GM10266 (cell line): ENCODE measurements around the gene RIPOR3.
"Not testable (repeated sequence)": the region's sequence is repeated elsewhere in the genome, so short reads cannot be mapped to it uniquely, and the experiment has no call there.

Experiments used
- DNase-seq: peaks from one replicate; pipeline ENCODE4 v3.0.0; 2012; ENCODE audit errors: extremely low spot score
- TF ChIP-seq, protein P1 (sequence below): IDR thresholded peaks from 2 replicates; pipeline ENCODE4 v1.5.1; 2012; ENCODE audit warnings: mild to moderate bottlenecking, low read depth; ENCODE audit not compliant: control insufficient read depth, insufficient read depth; ENCODE audit errors: missing control alignments

The RIPOR3 gene

DNA sequence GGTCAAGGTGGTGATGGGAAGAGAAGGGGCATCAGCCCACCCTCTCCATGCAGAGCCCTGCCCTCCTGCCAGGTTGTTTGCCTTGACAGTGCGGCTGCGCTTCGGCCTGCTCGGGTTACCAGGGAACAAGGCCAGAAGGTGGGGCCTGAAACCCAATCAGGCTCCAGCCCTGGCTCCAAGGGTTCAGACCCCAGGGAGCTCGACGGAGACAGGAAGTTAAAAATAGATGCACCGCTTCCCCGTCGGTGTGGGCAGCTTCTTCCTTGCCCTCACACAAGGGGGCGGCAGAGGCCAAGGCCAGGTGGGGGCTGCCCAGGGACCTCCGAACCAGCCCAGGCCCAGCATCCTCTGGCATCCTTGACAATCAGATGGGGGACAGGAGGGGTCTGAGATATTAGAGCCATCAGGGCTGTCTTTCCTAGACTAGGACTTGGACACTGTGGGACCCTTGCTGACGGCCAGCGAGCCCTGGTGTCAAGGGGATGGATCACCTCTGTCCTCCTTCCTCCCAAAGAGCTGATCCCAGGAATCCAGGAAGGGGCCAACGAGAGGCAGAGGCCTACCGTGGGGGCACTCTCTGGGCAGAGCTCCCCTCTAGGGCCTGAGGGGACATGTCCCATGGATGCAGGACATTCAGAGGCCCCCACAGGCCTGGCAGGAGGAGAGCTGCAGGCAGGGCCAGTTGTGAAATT is 65.2 kb downstream of the RIPOR3 start:
- TF ChIP-seq, protein P1, sequence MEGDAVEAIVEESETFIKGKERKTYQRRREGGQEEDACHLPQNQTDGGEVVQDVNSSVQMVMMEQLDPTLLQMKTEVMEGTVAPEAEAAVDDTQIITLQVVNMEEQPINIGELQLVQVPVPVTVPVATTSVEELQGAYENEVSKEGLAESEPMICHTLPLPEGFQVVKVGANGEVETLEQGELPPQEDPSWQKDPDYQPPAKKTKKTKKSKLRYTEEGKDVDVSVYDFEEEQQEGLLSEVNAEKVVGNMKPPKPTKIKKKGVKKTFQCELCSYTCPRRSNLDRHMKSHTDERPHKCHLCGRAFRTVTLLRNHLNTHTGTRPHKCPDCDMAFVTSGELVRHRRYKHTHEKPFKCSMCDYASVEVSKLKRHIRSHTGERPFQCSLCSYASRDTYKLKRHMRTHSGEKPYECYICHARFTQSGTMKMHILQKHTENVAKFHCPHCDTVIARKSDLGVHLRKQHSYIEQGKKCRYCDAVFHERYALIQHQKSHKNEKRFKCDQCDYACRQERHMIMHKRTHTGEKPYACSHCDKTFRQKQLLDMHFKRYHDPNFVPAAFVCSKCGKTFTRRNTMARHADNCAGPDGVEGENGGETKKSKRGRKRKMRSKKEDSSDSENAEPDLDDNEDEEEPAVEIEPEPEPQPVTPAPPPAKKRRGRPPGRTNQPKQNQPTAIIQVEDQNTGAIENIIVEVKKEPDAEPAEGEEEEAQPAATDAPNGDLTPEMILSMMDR: peak; percentile 48
- no peak for DNase-seq

DNA sequence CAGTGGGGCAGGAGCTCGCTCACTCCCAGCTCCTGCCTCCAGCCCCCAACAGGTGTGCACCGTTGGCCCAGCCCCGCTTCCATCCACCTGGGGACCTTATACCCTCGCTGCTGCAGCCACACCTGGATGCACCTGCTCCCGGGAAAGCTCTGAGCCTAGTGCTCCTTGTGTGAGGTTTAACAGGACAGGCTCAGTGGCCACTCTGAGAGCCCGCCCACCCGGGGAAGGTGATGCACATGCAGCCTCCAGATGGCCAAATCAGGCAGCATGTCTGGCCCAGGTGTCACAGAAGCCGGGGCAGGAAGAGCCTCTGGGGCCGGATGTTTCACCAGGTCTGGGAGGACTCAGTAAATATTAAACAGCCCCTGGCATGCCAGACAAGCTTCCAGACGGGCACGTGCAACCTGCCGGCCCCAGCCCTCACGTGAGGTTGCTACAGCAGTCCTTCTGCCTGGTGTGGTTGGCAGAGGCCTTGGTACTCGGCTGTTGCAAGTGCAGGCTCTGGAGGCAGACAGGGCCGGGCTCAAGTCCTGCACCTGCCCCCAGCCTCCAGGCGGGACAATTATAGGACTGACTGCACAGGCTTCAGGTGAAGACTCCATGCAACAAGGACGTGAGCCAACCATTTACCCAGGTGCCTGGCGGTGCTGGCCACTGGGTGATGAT is 66.9 kb downstream of the RIPOR3 start:
- no peak for DNase-seq
- TF ChIP-seq, protein P1: no peak

DNA sequence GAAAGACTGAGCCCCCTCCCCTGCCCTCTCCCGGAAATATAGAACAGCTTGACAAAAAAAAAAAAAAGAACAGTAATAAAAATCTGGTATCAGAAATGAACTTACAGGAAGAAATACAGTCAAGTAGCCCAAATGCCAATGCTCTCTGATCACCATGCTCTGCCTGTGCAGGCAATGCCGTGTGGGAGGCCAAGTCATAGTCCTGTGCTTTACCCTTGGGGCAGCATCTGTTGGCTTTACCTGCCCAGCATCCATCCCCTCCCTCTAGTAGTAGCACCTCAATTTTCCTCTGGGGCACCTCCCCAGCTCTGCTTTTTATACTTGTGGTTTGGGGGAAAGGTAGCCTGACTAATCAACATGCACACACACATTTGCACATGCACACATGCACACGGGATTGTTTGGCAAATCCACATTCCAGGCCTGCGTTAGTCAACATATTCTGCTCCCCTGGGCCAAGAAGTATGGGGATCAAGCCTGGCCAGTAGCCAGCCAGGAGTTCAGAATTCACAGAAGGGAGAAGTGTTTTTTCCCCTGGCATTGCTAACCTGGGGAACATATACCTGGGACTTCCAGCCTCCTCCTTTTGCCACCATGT is 70.2 kb downstream of the RIPOR3 start:
- TF ChIP-seq, protein P1: no peak
- DNase-seq: no peak

DNA sequence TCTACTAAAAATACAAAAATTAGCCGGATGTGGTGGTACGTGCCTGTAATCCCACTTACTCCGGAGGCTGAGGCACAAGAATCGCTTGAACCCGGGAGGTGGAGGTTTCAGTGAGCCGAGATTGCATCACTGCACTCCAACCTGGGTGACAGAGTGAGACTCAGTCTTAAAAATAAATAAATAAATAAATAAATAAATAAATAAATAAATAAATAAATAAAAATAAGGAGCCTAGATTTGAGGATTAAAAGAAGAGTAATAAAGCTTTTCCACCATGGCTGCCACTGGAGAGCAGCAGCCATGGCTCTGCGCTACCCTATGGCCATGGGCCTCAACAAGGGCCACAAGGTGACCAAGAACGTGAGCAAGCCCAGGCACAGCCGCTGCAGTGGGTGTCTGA is 70.9 kb downstream of the RIPOR3 start:
- not testable (repeated sequence) for DNase-seq

DNA sequence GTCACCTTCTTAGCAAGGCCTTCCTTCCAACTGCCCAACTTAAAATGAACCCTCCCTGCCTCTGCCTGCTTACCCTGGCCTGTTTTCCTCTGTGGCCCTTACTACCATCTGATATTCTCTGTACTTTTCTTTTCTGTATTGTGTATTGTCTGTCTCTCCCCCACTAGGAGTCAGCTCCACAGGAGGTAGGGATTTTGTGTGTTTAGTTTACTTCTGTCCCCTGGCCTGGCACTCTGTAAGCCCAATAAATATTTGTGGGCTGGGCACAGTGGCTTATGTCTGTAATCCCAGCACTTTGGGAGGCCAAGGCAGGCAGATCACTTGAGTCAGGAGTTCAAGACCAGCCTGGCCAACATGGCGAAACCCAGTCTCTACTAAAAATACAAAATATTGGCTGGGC is 72.8 kb downstream of the RIPOR3 start:
- TF ChIP-seq, protein P1: no peak
- DNase-seq: no peak

DNA sequence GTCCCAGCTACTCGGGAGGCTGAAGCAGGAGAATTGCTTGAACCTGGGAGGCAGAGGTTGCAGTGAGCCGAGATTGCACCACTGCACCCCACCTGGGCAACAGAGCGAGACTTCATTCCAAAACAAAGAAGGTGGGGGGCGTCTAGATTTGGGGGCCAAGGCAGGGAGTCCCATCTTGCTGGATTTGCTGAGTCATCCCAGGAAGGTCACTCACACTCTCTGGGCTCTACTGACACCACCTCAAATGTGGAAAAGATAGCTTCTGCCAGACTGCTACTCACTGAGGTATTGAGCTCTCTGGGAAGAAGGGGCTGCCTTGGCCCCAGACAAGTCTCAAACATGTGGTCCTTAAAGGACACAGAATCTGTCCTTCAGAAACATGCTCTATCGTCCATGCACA is 74.3 kb downstream of the RIPOR3 start:
- TF ChIP-seq, protein P1: no peak
- DNase-seq: no peak

DNA sequence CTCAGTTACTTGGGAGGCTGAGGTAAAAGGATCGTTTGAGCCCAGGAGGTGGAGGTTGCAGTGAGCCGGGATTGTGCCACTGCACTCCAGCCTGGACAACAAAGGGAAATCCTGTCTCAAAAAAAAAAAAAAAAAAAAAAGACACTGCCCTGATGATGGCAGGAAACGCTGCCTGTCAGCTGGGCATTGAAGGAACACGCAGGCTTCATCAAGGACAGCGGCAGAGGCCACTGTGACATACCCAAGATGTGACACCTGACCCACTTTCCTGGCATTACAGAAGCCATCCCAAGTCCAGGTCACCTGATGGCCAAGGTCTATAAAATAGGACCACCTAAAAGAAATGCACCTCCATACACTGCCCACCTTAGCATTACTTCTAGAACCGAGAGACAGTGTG is 75.9 kb downstream of the RIPOR3 start:
- no peak for DNase-seq
- TF ChIP-seq, protein P1: no peak
